Measurements from ENCODE around the gene SYTL5. TPM values are rescaled to one million over a fixed set of nuclear protein-coding genes. Genes with fewer than 3 reads are reported as not detected.

Gene SYTL5
- total RNA-seq, 1 donor from 2014 or later, result 2.2 TPM

DNA sequence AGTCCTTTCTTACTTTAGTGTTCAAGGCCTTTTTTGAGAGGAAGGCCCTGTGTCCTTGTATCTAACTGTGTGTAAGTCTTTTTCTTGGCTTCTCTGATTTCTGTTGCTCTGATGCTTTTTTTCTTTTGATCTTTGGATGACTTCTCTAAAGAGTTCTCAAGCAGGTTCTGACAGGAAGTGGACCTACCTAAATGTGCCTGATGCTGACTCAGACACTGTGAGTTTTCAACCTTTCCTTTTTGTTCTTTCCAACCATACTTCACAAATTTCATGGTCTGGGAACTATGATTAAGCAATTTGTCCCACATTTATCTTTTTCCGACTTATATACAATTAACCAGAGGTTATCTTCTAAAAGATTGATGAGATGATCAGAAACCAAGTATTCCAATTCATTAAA, 96.5 kb downstream of the SYTL5 start:
- Mint-ChIP-seq H3K4me3 (no peak overlapping the region), H3K36me3 (no peaks in the 10 kb centered on the region), H3K9me3 (no peaks in the 10 kb centered on the region), H3K4me1 (ENCODE audit: unreplicated experiment) (no peaks in the 10 kb centered on the region), H3K27me3 (no peaks in the 10 kb centered on the region), H3K27ac (no peak overlapping the region)
- TF ChIP-seq, protein P1, sequence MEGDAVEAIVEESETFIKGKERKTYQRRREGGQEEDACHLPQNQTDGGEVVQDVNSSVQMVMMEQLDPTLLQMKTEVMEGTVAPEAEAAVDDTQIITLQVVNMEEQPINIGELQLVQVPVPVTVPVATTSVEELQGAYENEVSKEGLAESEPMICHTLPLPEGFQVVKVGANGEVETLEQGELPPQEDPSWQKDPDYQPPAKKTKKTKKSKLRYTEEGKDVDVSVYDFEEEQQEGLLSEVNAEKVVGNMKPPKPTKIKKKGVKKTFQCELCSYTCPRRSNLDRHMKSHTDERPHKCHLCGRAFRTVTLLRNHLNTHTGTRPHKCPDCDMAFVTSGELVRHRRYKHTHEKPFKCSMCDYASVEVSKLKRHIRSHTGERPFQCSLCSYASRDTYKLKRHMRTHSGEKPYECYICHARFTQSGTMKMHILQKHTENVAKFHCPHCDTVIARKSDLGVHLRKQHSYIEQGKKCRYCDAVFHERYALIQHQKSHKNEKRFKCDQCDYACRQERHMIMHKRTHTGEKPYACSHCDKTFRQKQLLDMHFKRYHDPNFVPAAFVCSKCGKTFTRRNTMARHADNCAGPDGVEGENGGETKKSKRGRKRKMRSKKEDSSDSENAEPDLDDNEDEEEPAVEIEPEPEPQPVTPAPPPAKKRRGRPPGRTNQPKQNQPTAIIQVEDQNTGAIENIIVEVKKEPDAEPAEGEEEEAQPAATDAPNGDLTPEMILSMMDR (conservative IDR thresholded peaks at IDR 0.05), result no peak
- no peak for DNase-seq (ENCODE audit: extremely low spot score, unreplicated experiment)

DNA sequence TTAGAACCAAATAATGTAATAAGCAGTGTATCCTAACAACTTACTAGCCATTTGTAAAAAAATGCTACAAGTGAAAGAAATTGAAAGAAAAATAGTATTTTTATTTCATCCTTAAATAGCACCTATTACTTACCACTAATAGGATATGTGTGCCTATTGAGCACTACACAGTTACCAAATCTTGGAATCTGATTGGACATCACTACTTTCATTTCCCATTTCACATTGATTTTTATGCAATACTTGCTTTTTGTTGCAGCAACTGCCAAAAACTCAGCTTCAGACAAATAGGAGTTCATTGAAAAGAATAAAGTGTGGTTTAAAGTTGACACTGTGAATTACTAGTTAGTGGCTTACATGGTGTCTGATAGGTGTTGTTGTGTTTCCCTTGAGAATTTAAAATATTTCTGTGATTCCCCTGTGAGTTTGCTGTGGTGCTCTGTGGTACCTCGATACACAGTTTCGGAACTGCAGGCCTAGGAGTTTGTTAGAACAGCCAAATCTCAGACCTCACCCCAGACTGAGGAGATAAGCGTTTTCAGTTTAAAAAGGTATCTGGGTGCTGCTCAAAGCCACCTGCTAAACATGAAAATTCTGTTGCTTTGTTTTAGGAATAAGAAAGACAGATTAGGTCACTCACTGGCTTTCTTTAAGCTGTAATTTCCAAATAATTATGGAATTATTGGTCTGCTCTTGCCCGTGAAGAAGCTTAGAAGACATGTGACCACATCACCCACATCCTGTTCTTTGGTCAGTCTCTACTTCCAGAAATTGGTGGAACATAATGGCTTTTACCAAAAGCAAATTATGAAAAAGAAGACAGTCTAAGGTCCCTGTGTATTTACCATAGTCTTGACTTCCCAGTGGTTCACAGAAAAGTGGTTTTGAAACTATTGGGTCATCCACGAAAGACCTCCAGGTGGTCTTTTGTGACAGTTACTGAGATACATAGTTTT, 97.8 kb downstream of the SYTL5 start:
- TF ChIP-seq, protein P1 (conservative IDR thresholded peaks at IDR 0.05), result no peak
- H3K36me3 Mint-ChIP-seq, result no peaks in the 10 kb centered on the region
- H3K27ac Mint-ChIP-seq, result no peak overlapping the region
- H3K27me3 Mint-ChIP-seq, result no peaks in the 10 kb centered on the region
- H3K9me3 Mint-ChIP-seq, result no peaks in the 10 kb centered on the region
- H3K4me1 Mint-ChIP-seq (ENCODE audit: unreplicated experiment), result no peaks in the 10 kb centered on the region
- DNase-seq (ENCODE audit: extremely low spot score, unreplicated experiment), result no peak
- H3K4me3 Mint-ChIP-seq, result no peak overlapping the region

DNA sequence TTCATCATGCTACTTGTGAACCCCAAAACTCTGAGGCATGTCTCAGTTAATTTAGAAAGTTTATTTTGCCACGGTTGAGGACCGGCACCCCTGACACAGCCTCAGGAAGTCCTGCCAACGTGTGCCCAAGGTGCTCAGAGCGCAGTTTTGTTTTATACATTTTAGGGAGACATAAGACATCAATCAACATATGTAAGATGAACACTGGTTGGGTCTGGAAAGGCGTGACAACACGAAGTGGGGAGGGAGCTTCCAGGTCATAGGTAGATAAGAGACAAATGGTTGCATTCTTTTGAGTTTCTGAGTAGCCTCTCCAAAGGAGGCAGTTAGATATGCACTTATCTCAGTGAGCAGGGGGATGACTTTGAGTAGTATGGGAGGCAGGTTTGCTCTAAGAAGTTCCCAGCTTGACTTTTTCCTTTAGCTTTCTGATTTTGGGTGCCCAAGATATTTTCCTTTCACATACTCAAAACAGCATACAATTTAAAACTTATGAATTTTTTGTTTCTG, 98.9 kb downstream of the SYTL5 start:
- Mint-ChIP-seq H3K27ac (no peak overlapping the region), H3K36me3 (no peaks in the 10 kb centered on the region), H3K4me3 (no peak overlapping the region), H3K27me3 (no peaks in the 10 kb centered on the region), H3K4me1 (ENCODE audit: unreplicated experiment) (no peaks in the 10 kb centered on the region), H3K9me3 (no peaks in the 10 kb centered on the region)
- no peak for DNase-seq (ENCODE audit: extremely low spot score, unreplicated experiment)
- TF ChIP-seq, protein P1 (conservative IDR thresholded peaks at IDR 0.05), result no peak

DNA sequence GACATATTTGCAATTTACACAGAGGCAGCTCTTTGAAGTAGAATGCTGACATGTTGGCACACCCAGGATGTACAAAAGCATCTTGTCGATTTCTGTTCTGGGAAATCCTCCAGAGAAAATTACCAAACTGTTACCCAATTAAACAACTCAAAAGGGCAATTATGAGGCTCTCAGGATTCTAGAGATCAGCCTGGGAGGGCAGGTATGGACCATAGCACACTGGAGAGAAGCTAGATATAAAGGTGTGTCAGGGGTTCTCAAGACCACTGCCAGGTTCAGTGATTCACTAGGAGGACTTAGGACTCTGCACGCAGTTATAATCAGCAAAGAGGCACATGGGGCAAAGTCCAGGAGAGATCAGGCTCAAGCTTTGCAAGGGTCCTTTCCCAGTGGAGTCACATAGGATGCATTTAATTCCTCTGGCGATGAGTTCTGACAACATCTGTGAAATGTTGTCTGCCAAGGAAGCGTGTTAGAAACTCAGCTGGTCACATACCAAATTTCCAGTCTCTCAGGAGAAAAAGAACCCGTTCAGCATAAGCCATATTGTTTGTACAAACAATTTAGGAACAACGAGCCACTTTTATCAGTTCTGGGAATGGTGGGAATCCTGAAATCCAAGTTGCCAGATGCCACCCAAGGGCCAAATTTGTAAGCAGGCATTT, 100.8 kb downstream of the SYTL5 start:
- no peaks in the 10 kb centered on the region for H3K4me1 Mint-ChIP-seq (ENCODE audit: unreplicated experiment)
- no peaks in the 10 kb centered on the region for H3K9me3 Mint-ChIP-seq
- H3K27me3 Mint-ChIP-seq, result no peaks in the 10 kb centered on the region
- TF ChIP-seq, protein P1 (conservative IDR thresholded peaks at IDR 0.05), result no peak
- no peaks in the 10 kb centered on the region for H3K36me3 Mint-ChIP-seq
- no peak overlapping the region for H3K27ac Mint-ChIP-seq
- no peak for DNase-seq (ENCODE audit: extremely low spot score, unreplicated experiment)
- H3K4me3 Mint-ChIP-seq, result no peak overlapping the region

DNA sequence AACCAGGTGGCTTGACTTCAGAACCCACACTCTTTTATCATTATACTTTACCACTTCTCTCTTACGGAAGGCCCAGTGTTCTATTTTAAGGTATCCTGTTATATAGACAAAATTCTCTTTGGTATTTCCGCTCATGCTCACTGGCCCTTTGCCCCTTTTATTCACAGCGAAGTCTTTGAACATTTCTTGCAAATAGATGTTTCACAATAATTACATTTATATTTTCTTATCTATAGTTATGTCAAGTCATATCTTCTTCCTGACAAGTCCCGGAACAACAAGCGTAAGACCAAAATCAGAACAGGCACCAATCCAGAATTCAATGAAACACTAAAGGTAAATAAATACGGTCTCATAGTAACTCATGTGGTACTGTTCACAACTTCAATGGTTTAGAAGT, 102.0 kb downstream of the SYTL5 start:
- Mint-ChIP-seq H3K4me1 (ENCODE audit: unreplicated experiment) (no peaks in the 10 kb centered on the region), H3K36me3 (no peaks in the 10 kb centered on the region), H3K4me3 (no peak overlapping the region), H3K9me3 (no peaks in the 10 kb centered on the region), H3K27me3 (no peaks in the 10 kb centered on the region), H3K27ac (no peak overlapping the region)
- TF ChIP-seq, protein P1 (conservative IDR thresholded peaks at IDR 0.05), result no peak
- DNase-seq (ENCODE audit: extremely low spot score, unreplicated experiment), result no peak

Measured in type B pancreatic cell (in vitro differentiated cells).